ENCODE measurements around the gene TRIM37. TPM values are rescaled to one million over a fixed set of nuclear protein-coding genes. Genes with fewer than 3 reads are reported as not detected.
A peak's percentile ranks its signal among the peaks of the same experiment; 100 is the strongest.

The TRIM37 gene
- total and polyA plus RNA-seq, 7 experiments from 2014 or later = 6.7 to 25.2 (median 18.3) TPM

GRCh38 chr17:59062509-59062908 lies 44.2 kb downstream of the TRIM37 start:
- CTCF ChIA-PET = no interaction called here
- peaks cover 0 to 31% (median 5%) of the 10 kb centered on the region in 3 experiments for H3K36me3 ChIP-seq (ENCODE audit: control insufficient read depth in 2 of 3, insufficient read depth in 3 of 3, low read length in 3 of 3)
- peaks cover 0 to 1% (median 0%) of the 10 kb centered on the region in 7 donors for H3K4me1 Mint-ChIP-seq
- intact Hi-C loops (cut with micrococcal nuclease) = no loop called here
- H3K27ac ChIP-seq (ENCODE audit: low read depth, low read length) = no peak overlapping the region
- no peaks in the 10 kb centered on the region for H3K9me3 Mint-ChIP-seq
- no peaks in the 10 kb centered on the region for H3K4me1 ChIP-seq (ENCODE audit: control insufficient read depth in 2 of 2, insufficient read depth in 2 of 2, low read length in 2 of 2)
- H3K27ac Mint-ChIP-seq = peak overlapping the region in 1 of 9 donors; percentile 78
- H3K36me3 Mint-ChIP-seq = peaks cover 9 to 42% (median 26%) of the 10 kb centered on the region in 5 donors
- H3K4me3 Mint-ChIP-seq = no peak overlapping the region
- H3K9me3 ChIP-seq (ENCODE audit: control insufficient read depth in 2 of 3, low read length in 3 of 3) = no peaks in the 10 kb centered on the region
- POLR2A ChIA-PET = no interaction called here
- ATAC-seq (no peak), DNase-seq (no peak)
- H3K27me3 Mint-ChIP-seq = no peaks in the 10 kb centered on the region
- no peaks in the 10 kb centered on the region for H3K27me3 ChIP-seq (ENCODE audit: control insufficient read depth in 2 of 2, insufficient read depth in 2 of 2, low read length in 2 of 2)
- H3K4me3 ChIP-seq (ENCODE audit: low read length) = no peak overlapping the region

- ATAC-seq (no peak), DNase-seq (no peak)
- Mint-ChIP-seq H3K36me3 (peaks cover 5 to 36% (median 18%) of the 10 kb centered on the region in 5 donors), H3K9me3 (no peaks in the 10 kb centered on the region), H3K4me3 (no peak overlapping the region), H3K27me3 (no peaks in the 10 kb centered on the region), H3K4me1 (no peaks in the 10 kb centered on the region), H3K27ac (no peak overlapping the region)
- H3K27me3 ChIP-seq (ENCODE audit: control insufficient read depth in 2 of 2, insufficient read depth in 2 of 2, low read length in 2 of 2) = no peaks in the 10 kb centered on the region
- no peaks in the 10 kb centered on the region for H3K9me3 ChIP-seq (ENCODE audit: control insufficient read depth in 2 of 3, low read length in 3 of 3)
- peaks cover 0 to 18% (median 0%) of the 10 kb centered on the region in 3 experiments for H3K36me3 ChIP-seq (ENCODE audit: control insufficient read depth in 2 of 3, insufficient read depth in 3 of 3, low read length in 3 of 3)
- ChIA-PET CTCF (interaction anchor here (0.9 kb wide), 1 partner anchor 24 kb away, joined by 3 read pairs; no protein-coding TSS in a partner anchor), POLR2A (no interaction called here)
- no peak overlapping the region for H3K27ac ChIP-seq (ENCODE audit: low read depth, low read length)
- no peaks in the 10 kb centered on the region for H3K4me1 ChIP-seq (ENCODE audit: control insufficient read depth in 2 of 2, insufficient read depth in 2 of 2, low read length in 2 of 2)
- intact Hi-C loops (cut with micrococcal nuclease) = no loop called here
- no peak overlapping the region for H3K4me3 ChIP-seq (ENCODE audit: low read length)
These were observed 49.8 kb downstream of the TRIM37 start for GRCh38 chr17:59056857-59057256.

DNA sequence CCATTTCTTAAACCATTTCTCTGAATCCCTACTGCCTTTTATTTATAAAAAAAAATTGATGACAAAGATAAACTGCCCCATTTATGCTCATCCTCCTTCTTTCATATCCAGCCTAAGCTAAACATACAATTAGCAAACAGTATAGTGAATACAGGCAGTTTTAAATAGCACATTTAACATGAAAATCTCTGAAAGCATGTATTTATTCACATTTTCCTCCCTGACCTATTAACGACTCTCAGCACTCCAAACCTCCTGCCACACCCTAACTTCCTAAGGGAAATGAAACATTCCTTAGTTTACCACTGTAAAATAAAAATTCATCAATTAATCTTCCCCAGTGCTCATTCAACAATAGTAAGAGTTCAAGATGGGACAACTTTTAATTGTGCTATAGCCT lies 56.9 kb downstream of the TRIM37 start:
- Histone ChIP-seq H3K36me3 (ENCODE audit: control insufficient read depth in 2 of 3, insufficient read depth in 3 of 3, low read length in 3 of 3) (peaks cover 0 to 35% (median 6%) of the 10 kb centered on the region in 3 experiments), H3K9me3 (ENCODE audit: control insufficient read depth in 2 of 3, low read length in 3 of 3) (no peaks in the 10 kb centered on the region), H3K27ac (ENCODE audit: low read depth, low read length) (no peak overlapping the region), H3K27me3 (ENCODE audit: control insufficient read depth in 2 of 2, insufficient read depth in 2 of 2, low read length in 2 of 2) (no peaks in the 10 kb centered on the region), H3K4me1 (ENCODE audit: control insufficient read depth in 2 of 2, insufficient read depth in 2 of 2, low read length in 2 of 2) (no peaks in the 10 kb centered on the region), H3K4me3 (ENCODE audit: low read length) (no peak overlapping the region)
- Mint-ChIP-seq H3K9me3 (no peaks in the 10 kb centered on the region), H3K4me1 (peaks cover 0 to 6% (median 0%) of the 10 kb centered on the region in 7 donors), H3K4me3 (no peak overlapping the region), H3K27me3 (no peaks in the 10 kb centered on the region), H3K27ac (peak overlapping the region in 1 of 9 donors; percentile 24), H3K36me3 (peaks cover 10 to 38% (median 21%) of the 10 kb centered on the region in 5 donors)
- DNase-seq (no peak), ATAC-seq (no peak)
- CTCF ChIA-PET = interaction anchor here (0.6 kb wide), 1 partner anchor 38 kb away, joined by 3 read pairs; no protein-coding TSS in a partner anchor
- intact Hi-C loops (cut with micrococcal nuclease) = no loop called here
- POLR2A ChIA-PET = no interaction called here

DNA sequence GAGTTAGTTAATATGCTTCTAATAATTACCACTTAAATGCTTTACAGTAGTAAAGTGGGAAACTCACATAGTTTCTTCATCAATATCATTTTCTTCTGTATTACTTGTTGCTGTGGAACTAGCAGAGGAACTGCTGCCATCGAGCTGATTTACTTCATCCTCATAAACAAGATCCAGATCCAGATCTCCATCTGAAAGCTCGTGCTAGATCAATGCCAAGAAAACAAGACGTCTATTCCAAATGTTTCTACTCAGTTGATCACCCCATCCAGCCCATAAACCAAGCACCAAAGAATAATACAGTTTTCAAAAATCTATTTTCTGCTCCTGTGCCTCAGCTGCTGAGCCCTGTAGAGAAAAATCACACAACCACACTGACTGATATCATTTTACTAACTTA lies 59.1 kb downstream of the TRIM37 start:
- ChIA-PET CTCF (interaction anchor here (0.7 kb wide), 1 partner anchor 434 kb away, joined by 6 read pairs; no protein-coding TSS in a partner anchor), POLR2A (no interaction called here)
- ATAC-seq (no peak), DNase-seq (no peak)
- H3K9me3 Mint-ChIP-seq = no peaks in the 10 kb centered on the region
- peaks cover 10 to 43% (median 22%) of the 10 kb centered on the region in 5 donors for H3K36me3 Mint-ChIP-seq
- peaks cover 0 to 6% (median 0%) of the 10 kb centered on the region in 7 donors for H3K4me1 Mint-ChIP-seq
- Histone ChIP-seq H3K36me3 (ENCODE audit: control insufficient read depth in 2 of 3, insufficient read depth in 3 of 3, low read length in 3 of 3) (peaks cover 6 to 54% (median 11%) of the 10 kb centered on the region in 3 experiments), H3K9me3 (ENCODE audit: control insufficient read depth in 2 of 3, low read length in 3 of 3) (no peaks in the 10 kb centered on the region), H3K4me3 (ENCODE audit: low read length) (no peak overlapping the region), H3K27ac (ENCODE audit: low read depth, low read length) (no peak overlapping the region), H3K4me1 (ENCODE audit: control insufficient read depth in 2 of 2, insufficient read depth in 2 of 2, low read length in 2 of 2) (no peaks in the 10 kb centered on the region), H3K27me3 (ENCODE audit: control insufficient read depth in 2 of 2, insufficient read depth in 2 of 2, low read length in 2 of 2) (no peaks in the 10 kb centered on the region)
- no peak overlapping the region for H3K4me3 Mint-ChIP-seq
- no peaks in the 10 kb centered on the region for H3K27me3 Mint-ChIP-seq
- peak overlapping the region in 2 of 9 donors; percentile 15 to 37 for H3K27ac Mint-ChIP-seq
- intact Hi-C loops (cut with micrococcal nuclease) = no loop called here

DNA sequence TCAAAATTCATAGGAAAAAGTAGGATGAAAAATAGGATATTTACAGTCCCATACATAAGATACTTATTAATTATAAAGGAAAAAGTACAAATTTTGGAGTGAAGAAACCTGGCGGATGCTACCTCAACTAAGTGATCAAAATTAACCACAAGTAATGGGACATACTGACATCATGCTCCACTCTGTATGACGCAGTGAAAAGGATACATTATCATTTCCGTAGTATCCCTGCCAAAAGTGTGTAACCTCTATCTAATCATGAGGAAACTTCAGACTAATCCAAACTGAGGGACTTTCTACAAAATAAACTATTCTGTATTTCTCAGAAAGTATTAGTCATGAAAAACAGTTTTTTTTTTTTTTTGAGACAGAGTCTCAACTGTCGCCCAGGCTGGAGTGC lies 60.5 kb downstream of the TRIM37 start:
- Mint-ChIP-seq H3K27me3 (no peaks in the 10 kb centered on the region), H3K4me1 (peaks cover 0 to 6% (median 0%) of the 10 kb centered on the region in 7 donors), H3K27ac (no peak overlapping the region), H3K4me3 (no peak overlapping the region), H3K36me3 (peaks cover 8 to 36% (median 23%) of the 10 kb centered on the region in 5 donors), H3K9me3 (no peaks in the 10 kb centered on the region)
- Histone ChIP-seq H3K27ac (ENCODE audit: low read depth, low read length) (no peak overlapping the region), H3K4me1 (ENCODE audit: control insufficient read depth in 2 of 2, insufficient read depth in 2 of 2, low read length in 2 of 2) (no peaks in the 10 kb centered on the region), H3K36me3 (ENCODE audit: control insufficient read depth in 2 of 3, insufficient read depth in 3 of 3, low read length in 3 of 3) (peaks cover 6 to 55% (median 11%) of the 10 kb centered on the region in 3 experiments), H3K4me3 (ENCODE audit: low read length) (no peak overlapping the region), H3K9me3 (ENCODE audit: control insufficient read depth in 2 of 3, low read length in 3 of 3) (no peaks in the 10 kb centered on the region), H3K27me3 (ENCODE audit: control insufficient read depth in 2 of 2, insufficient read depth in 2 of 2, low read length in 2 of 2) (no peaks in the 10 kb centered on the region)
- intact Hi-C loops (cut with micrococcal nuclease) = no loop called here
- DNase-seq = no peak
- ChIA-PET POLR2A (interaction anchor here (0.7 kb wide), 1 partner anchor 879 kb away, joined by 3 read pairs; the partner anchor contains the start of gene OR4D2), CTCF (interaction anchor here (0.7 kb wide), 1 partner anchor 147 kb away, joined by 4 read pairs; no protein-coding TSS in a partner anchor)
- ATAC-seq = no peak

DNA sequence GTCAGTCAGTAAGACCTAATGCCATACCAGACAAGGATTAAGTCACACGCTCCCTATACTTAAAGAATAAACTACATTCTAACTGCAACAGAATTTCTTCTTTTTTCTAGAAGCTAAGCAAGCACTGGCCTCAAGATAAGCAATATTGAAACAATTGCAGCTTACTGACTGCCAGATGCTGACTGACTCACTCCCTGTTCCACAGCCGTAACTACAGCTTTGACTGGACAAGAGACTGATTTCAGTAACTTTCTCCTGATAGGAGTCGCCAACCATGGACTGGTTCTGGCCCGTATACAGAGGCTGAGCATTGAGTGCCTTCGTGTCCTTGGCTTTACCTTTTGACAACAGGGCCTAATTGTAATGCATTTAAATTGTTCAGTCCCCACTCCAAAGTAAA lies 67.9 kb downstream of the TRIM37 start:
- POLR2A ChIA-PET = no interaction called here
- Histone ChIP-seq H3K4me1 (ENCODE audit: control insufficient read depth in 2 of 2, insufficient read depth in 2 of 2, low read length in 2 of 2) (no peaks in the 10 kb centered on the region), H3K9me3 (ENCODE audit: control insufficient read depth in 2 of 3, low read length in 3 of 3) (no peaks in the 10 kb centered on the region), H3K36me3 (ENCODE audit: control insufficient read depth in 2 of 3, insufficient read depth in 3 of 3, low read length in 3 of 3) (peaks cover 13 to 27% (median 20%) of the 10 kb centered on the region in 3 experiments), H3K27me3 (ENCODE audit: control insufficient read depth in 2 of 2, insufficient read depth in 2 of 2, low read length in 2 of 2) (no peaks in the 10 kb centered on the region), H3K4me3 (ENCODE audit: low read length) (no peak overlapping the region), H3K27ac (ENCODE audit: low read depth, low read length) (no peak overlapping the region)
- Mint-ChIP-seq H3K27me3 (no peaks in the 10 kb centered on the region), H3K9me3 (no peaks in the 10 kb centered on the region), H3K27ac (no peak overlapping the region), H3K4me3 (no peak overlapping the region), H3K4me1 (peaks cover 0 to 5% (median 0%) of the 10 kb centered on the region in 7 donors), H3K36me3 (peaks cover 8 to 35% (median 18%) of the 10 kb centered on the region in 5 donors)
- CTCF ChIA-PET = no interaction called here
- DNase-seq = no peak
- intact Hi-C loops (cut with micrococcal nuclease) = no loop called here
- no peak for ATAC-seq

- Histone ChIP-seq H3K4me3 (ENCODE audit: low read length) (no peak overlapping the region), H3K27me3 (ENCODE audit: control insufficient read depth in 2 of 2, insufficient read depth in 2 of 2, low read length in 2 of 2) (no peaks in the 10 kb centered on the region), H3K4me1 (ENCODE audit: control insufficient read depth in 2 of 2, insufficient read depth in 2 of 2, low read length in 2 of 2) (no peaks in the 10 kb centered on the region), H3K27ac (ENCODE audit: low read depth, low read length) (no peak overlapping the region), H3K9me3 (ENCODE audit: control insufficient read depth in 2 of 3, low read length in 3 of 3) (no peaks in the 10 kb centered on the region), H3K36me3 (ENCODE audit: control insufficient read depth in 2 of 3, insufficient read depth in 3 of 3, low read length in 3 of 3) (peaks cover 8 to 19% (median 15%) of the 10 kb centered on the region in 3 experiments)
- no peaks in the 10 kb centered on the region for H3K9me3 Mint-ChIP-seq
- no peak overlapping the region for H3K27ac Mint-ChIP-seq
- H3K4me1 Mint-ChIP-seq = peaks cover 0 to 5% (median 0%) of the 10 kb centered on the region in 7 donors
- no peaks in the 10 kb centered on the region for H3K27me3 Mint-ChIP-seq
- ATAC-seq = no peak
- H3K36me3 Mint-ChIP-seq = peaks cover 8 to 31% (median 14%) of the 10 kb centered on the region in 5 donors
- ChIA-PET POLR2A (no interaction called here), CTCF (no interaction called here)
- H3K4me3 Mint-ChIP-seq = no peak overlapping the region
- DNase-seq = no peak
- intact Hi-C loops (cut with micrococcal nuclease) = no loop called here
These were observed 68.7 kb downstream of the TRIM37 start for GRCh38 chr17:59037960-59038359.

All from naive thymus-derived CD4-positive, alpha-beta T cell (primary cell).